LNCaP clone FGC (cell line): ENCODE data around the gene XRRA1.

ENCODE experiments used
- DNase-seq: peaks from one replicate; pipeline ENCODE4 v3.0.0-alpha.2; 2011; ENCODE audit warnings: low read depth
- H3K4me3 ChIP-seq: 2 replicates; pipeline ENCODE4 v1.5.1; 2011; ENCODE audit warnings: mild to moderate bottlenecking, low read depth, low read length, control low read depth
- TF ChIP-seq, protein P1 (sequence below): IDR thresholded peaks from 2 replicates; pipeline ENCODE4 v1.5.1; 2012; ENCODE audit warnings: mild to moderate bottlenecking; ENCODE audit not compliant: control insufficient read depth, insufficient read depth; ENCODE audit errors: extremely low read depth

Gene XRRA1

GRCh38 chr11:74820763-74821162 is 128.1 kb downstream of the XRRA1 start:
- no peak overlapping the region for H3K4me3 ChIP-seq
- TF ChIP-seq, protein P1, sequence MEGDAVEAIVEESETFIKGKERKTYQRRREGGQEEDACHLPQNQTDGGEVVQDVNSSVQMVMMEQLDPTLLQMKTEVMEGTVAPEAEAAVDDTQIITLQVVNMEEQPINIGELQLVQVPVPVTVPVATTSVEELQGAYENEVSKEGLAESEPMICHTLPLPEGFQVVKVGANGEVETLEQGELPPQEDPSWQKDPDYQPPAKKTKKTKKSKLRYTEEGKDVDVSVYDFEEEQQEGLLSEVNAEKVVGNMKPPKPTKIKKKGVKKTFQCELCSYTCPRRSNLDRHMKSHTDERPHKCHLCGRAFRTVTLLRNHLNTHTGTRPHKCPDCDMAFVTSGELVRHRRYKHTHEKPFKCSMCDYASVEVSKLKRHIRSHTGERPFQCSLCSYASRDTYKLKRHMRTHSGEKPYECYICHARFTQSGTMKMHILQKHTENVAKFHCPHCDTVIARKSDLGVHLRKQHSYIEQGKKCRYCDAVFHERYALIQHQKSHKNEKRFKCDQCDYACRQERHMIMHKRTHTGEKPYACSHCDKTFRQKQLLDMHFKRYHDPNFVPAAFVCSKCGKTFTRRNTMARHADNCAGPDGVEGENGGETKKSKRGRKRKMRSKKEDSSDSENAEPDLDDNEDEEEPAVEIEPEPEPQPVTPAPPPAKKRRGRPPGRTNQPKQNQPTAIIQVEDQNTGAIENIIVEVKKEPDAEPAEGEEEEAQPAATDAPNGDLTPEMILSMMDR, result no peak
- no peak for DNase-seq

- TF ChIP-seq, protein P1, result no peak
- no peak for DNase-seq
- no peak overlapping the region for H3K4me3 ChIP-seq
Measured at GRCh38 chr11:74819400-74819799, 129.5 kb downstream of the XRRA1 start.

GRCh38 chr11:74818283-74818946 is 130.5 kb downstream of the XRRA1 start:
- DNase-seq, result no peak
- TF ChIP-seq, protein P1, result no peak
- no peak overlapping the region for H3K4me3 ChIP-seq

DNA sequence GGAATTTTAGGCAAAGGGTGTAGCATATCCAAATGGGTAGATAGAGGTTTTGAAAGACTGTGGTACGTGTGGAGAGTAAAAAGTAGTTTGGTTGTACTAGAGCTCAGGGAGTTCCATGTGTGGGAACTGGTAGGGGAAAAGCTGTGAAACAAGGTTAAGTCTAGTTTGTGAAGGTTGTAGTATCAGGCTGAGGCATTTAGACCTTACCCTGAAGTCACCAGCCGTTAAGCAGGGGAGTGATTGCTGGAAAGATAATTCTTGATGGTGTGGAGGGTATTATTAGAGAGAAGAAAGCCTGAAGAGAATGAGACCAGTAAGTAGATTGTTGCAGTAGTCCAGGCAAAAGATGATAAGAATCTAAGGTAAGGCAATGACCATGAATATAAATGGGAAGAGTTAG is 132.2 kb downstream of the XRRA1 start:
- no peak for DNase-seq
- H3K4me3 ChIP-seq, result no peak overlapping the region
- TF ChIP-seq, protein P1, result no peak

DNA sequence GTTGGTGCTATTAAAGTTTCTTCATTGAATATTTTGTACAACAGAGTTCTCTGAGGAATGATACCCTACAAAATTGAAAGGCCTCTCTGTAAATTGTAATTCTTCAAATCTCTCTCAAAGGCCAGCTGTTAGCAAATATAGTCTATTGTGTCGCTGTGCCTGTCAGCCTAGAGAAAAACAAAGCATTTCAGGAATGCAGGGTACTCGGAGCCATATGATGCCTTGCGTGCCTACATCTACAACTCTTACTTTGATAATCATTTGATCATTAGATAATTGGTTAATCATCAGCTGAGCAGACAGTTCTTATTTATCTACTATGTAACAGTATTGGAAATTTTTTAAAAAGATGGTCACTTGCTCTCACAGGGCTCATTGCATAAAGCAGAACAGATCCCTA is 132.9 kb downstream of the XRRA1 start:
- DNase-seq, result no peak

GRCh38 chr11:74809801-74810200 is 139.1 kb downstream of the XRRA1 start:
- DNase-seq, result no peak
- no peak overlapping the region for H3K4me3 ChIP-seq
- TF ChIP-seq, protein P1, result no peak

More for the DNA sequence above, 132.9 kb downstream of the XRRA1 start:
- no peak overlapping the region for H3K4me3 ChIP-seq
- TF ChIP-seq, protein P1, result no peak

- TF ChIP-seq, protein P1, result no peak
- H3K4me3 ChIP-seq, result 0 out of 2 replicates have a peak overlapping the region, but pooled peaks have one; percentile 1
- DNase-seq, result peak; percentile 77
Measured at GRCh38 chr11:74806267-74806666, 142.6 kb downstream of the XRRA1 start.
